Liver (tissue), 9 donors: ENCODE data around the gene TSGA10. TPM values are rescaled to one million over a fixed set of nuclear protein-coding genes. Genes with fewer than 3 reads are reported as not detected.

Experiments used
- DNase-seq: peaks from one replicate; pipeline ENCODE4 v3.0.0-alpha.2; 2017; ENCODE audit warnings: low spot score
- H3K27ac ChIP-seq, 2 donors: one replicate each; pipeline ENCODE4 v1.7.0; 2013; ENCODE audit warnings: inconsistent platforms in 2 of 2, low read length in 2 of 2, control low read depth in 1 of 2, low read depth in 1 of 2, mild to moderate bottlenecking in 1 of 2
- H3K27me3 ChIP-seq, 4 donors: one replicate each; pipeline versions ENCODE4 v1.6.1 to v1.7.0; 2013; ENCODE audit warnings: low read length in 3 of 4, inconsistent platforms in 1 of 4, mild to moderate bottlenecking in 1 of 4, moderate library complexity in 1 of 4; ENCODE audit not compliant: control insufficient read depth in 4 of 4, insufficient read depth in 4 of 4
- H3K36me3 ChIP-seq, 4 donors: one replicate each; pipeline versions ENCODE4 v1.6.1 to v1.7.0; 2013; ENCODE audit warnings: low read length in 3 of 4, mild to moderate bottlenecking in 3 of 4, low read depth in 1 of 4, moderate library complexity in 1 of 4; ENCODE audit not compliant: control insufficient read depth in 4 of 4, insufficient read depth in 3 of 4
- H3K4me1 ChIP-seq, 4 donors: one replicate each; pipeline versions ENCODE4 v1.6.1 to v1.7.0; 2013; ENCODE audit warnings: low read length in 3 of 4, mild to moderate bottlenecking in 3 of 4, moderate library complexity in 1 of 4; ENCODE audit not compliant: control insufficient read depth in 4 of 4, insufficient read depth in 4 of 4
- H3K4me3 ChIP-seq, 3 donors: one replicate each; pipeline versions ENCODE4 v1.6.1 to v1.7.0; 2013; ENCODE audit warnings: low read length in 3 of 3, control low read depth in 1 of 3, low read depth in 1 of 3, mild to moderate bottlenecking in 1 of 3
- H3K9ac ChIP-seq, 2 donors: one replicate each; pipeline ENCODE4 v1.7.0; 2013; ENCODE audit warnings: low read length in 2 of 2, mild to moderate bottlenecking in 2 of 2, moderate library complexity in 2 of 2, control low read depth in 1 of 2, low read depth in 1 of 2
- H3K9me3 ChIP-seq, 4 donors: one replicate each; pipeline versions ENCODE4 v1.6.1 to v1.7.0; 2013; ENCODE audit warnings: low read length in 3 of 4; ENCODE audit not compliant: control insufficient read depth in 4 of 4
- CTCF ChIP-seq: fragments of 150-350 bp; IDR thresholded peaks from 2 replicates; pipeline ENCODE4 v1.5.1; 2017; ENCODE audit warnings: improper control_type of control experiment, low read depth, low read length; ENCODE audit not compliant: missing input control
- EGR1 ChIP-seq, 2 donors: IDR thresholded peaks; 2 replicates each; pipeline ENCODE4 v1.6.1; 2016 to 2018; ENCODE audit warnings: antibody characterized with exemption in 2 of 2, low read depth in 2 of 2
- FOXA1 ChIP-seq: IDR thresholded peaks from 2 replicates; pipeline ENCODE4 v1.6.1; 2016; ENCODE audit warnings: antibody characterized with exemption
- FOXA2 ChIP-seq: IDR thresholded peaks from 2 replicates; pipeline ENCODE4 v1.6.1; 2016; ENCODE audit warnings: antibody characterized with exemption
- HNF4A ChIP-seq, 2 donors: conservative IDR thresholded peaks; 2 replicates each; pipeline ENCODE4 v1.6.1; 2016; ENCODE audit warnings: antibody characterized with exemption in 2 of 2, mild to moderate bottlenecking in 2 of 2
- HNF4G ChIP-seq: IDR thresholded peaks from 2 replicates; pipeline ENCODE4 v1.6.1; 2016; ENCODE audit warnings: antibody characterized with exemption
- JUND ChIP-seq, 2 donors: IDR thresholded peaks; 2 replicates each; pipeline ENCODE4 v1.6.1; 2016; ENCODE audit warnings: antibody characterized with exemption in 2 of 2
- NR2F2 ChIP-seq: IDR thresholded peaks from 2 replicates; pipeline ENCODE4 v1.6.1; 2016; ENCODE audit warnings: antibody characterized with exemption
- RAD21 ChIP-seq, 2 donors: IDR thresholded peaks; 2 replicates each; pipeline ENCODE4 v1.6.1; 2016; ENCODE audit warnings: antibody characterized with exemption in 2 of 2, mild to moderate bottlenecking in 2 of 2
- REST ChIP-seq: IDR thresholded peaks from 2 replicates; pipeline ENCODE4 v1.6.1; 2016; ENCODE audit warnings: antibody characterized with exemption, mild to moderate bottlenecking
- RXRA ChIP-seq, 2 donors: IDR thresholded peaks; 2 replicates each; pipeline ENCODE4 v1.6.1; 2017 to 2018; ENCODE audit warnings: antibody characterized with exemption in 2 of 2, mild to moderate bottlenecking in 1 of 2
- SP1 ChIP-seq: IDR thresholded peaks from 2 replicates; pipeline ENCODE4 v1.6.1; 2018; ENCODE audit warnings: antibody characterized with exemption, mild to moderate bottlenecking
- TAF1 ChIP-seq: conservative IDR thresholded peaks from 2 replicates; pipeline ENCODE4 v1.6.1; 2016; ENCODE audit warnings: antibody characterized with exemption, mild to moderate bottlenecking
- YY1 ChIP-seq: IDR thresholded peaks from 2 replicates; pipeline ENCODE4 v1.6.1; 2016; ENCODE audit warnings: antibody characterized with exemption, mild to moderate bottlenecking
- WGBS: extraction: QIAGEN DNeasy Blood & Tissue Kit; methylation state at CpG from one replicate; pipeline ENCODE4 v1.1.7; 2013; 5-methylcytosine and 5-hydroxymethylcytosine counted together
- polyA plus RNA-seq, 2 donors: library from polyadenylated mRNA; stranded (reverse) in 1 of 2; unstranded in 1 of 2; fragments of 200-250 nt in 1 of 2; fragments of >200 nt in 1 of 2; fragmentation: Nextera tagmentation in 1 of 2; extraction: Ambion mirVana in 1 of 2; gene quantifications; one replicate each; pipeline versions ENCODE4 v1.2.1 to v1.2.3, GENCODE V29; 2013 to 2015
- total RNA-seq, 2 donors: library from RNA; depleted of rRNA; stranded (reverse); fragments of >200 nt; gene quantifications; one replicate each; pipeline ENCODE4 v1.2.3, GENCODE V29; 2014
- TF ChIP-seq, protein P1 (sequence below): IDR thresholded peaks from 2 replicates; pipeline ENCODE4 v1.6.1; 2016; ENCODE audit warnings: antibody characterized with exemption
- TF ChIP-seq, protein P2 (sequence below): IDR thresholded peaks from 2 replicates; pipeline ENCODE4 v1.6.1; 2016; ENCODE audit warnings: antibody characterized with exemption
- TF ChIP-seq, protein P3 (sequence below): IDR thresholded peaks from 2 replicates; pipeline ENCODE4 v1.6.1; 2016; ENCODE audit warnings: antibody characterized with exemption
- donor health status: healthy.
- donor health status: healthy.
- donor health status: healthy.
- donor health status: healthy.
- donor health status: healthy.

TSGA10 gene
- total and polyA plus RNA-seq, 4 donors = 0.93 to 4.4 (median 3.8) TPM

DNA sequence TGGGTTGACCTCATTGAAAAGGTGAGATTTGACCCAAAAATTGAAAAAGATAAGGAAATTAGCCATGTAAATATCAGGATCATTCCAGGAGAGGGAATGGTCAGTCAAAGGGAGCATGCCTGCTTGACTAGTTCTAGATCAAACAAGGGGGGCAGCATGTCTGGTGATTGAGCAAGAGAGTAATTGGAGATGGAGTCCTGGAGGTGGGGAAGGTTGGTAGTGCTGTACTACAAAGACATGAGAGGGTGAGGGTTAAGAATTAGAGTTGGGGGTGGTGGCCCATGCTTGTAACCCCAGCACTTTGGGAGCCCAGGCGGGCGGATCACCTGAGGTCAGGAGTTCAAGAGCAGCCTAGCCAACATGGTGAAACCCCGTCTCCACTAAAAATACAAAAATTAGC lies 28.3 kb upstream of the TSGA10 start:
- no peak overlapping the region for H3K9ac ChIP-seq
- no peak for TF ChIP-seq HNF4G
- TF ChIP-seq, protein P1, sequence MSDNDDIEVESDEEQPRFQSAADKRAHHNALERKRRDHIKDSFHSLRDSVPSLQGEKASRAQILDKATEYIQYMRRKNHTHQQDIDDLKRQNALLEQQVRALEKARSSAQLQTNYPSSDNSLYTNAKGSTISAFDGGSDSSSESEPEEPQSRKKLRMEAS = no peak
- no peak for TF ChIP-seq EGR1 (IDR thresholded peaks at IDR 0.05; ENCODE audit: low read depth in 2 of 2)
- no peak for TF ChIP-seq SP1
- TF ChIP-seq, protein P2, sequence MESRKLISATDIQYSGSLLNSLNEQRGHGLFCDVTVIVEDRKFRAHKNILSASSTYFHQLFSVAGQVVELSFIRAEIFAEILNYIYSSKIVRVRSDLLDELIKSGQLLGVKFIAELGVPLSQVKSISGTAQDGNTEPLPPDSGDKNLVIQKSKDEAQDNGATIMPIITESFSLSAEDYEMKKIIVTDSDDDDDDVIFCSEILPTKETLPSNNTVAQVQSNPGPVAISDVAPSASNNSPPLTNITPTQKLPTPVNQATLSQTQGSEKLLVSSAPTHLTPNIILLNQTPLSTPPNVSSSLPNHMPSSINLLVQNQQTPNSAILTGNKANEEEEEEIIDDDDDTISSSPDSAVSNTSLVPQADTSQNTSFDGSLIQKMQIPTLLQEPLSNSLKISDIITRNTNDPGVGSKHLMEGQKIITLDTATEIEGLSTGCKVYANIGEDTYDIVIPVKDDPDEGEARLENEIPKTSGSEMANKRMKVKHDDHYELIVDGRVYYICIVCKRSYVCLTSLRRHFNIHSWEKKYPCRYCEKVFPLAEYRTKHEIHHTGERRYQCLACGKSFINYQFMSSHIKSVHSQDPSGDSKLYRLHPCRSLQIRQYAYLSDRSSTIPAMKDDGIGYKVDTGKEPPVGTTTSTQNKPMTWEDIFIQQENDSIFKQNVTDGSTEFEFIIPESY = no peak
- no peak for TF ChIP-seq NR2F2
- no peak for TF ChIP-seq FOXA2
- TF ChIP-seq FOXA1 = no peak
- no peak for TF ChIP-seq YY1
- TF ChIP-seq TAF1 = no peak
- TF ChIP-seq, protein P3, sequence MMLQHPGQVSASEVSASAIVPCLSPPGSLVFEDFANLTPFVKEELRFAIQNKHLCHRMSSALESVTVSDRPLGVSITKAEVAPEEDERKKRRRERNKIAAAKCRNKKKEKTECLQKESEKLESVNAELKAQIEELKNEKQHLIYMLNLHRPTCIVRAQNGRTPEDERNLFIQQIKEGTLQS = no peak
- no peak for TF ChIP-seq RAD21 (IDR thresholded peaks at IDR 0.05)
- TF ChIP-seq RXRA (IDR thresholded peaks at IDR 0.05) = no peak
- TF ChIP-seq CTCF = no peak
- TF ChIP-seq HNF4A (conservative IDR thresholded peaks at IDR 0.05) = no peak
- H3K27ac ChIP-seq = no peak overlapping the region
- no peaks in the 10 kb centered on the region for H3K27me3 ChIP-seq
- H3K36me3 ChIP-seq = peaks cover 0 to 5% (median 2%) of the 10 kb centered on the region in 4 donors
- DNase-seq = no peak
- no peak overlapping the region for H3K4me3 ChIP-seq
- no peaks in the 10 kb centered on the region for H3K9me3 ChIP-seq
- H3K4me1 ChIP-seq = peaks cover 6 to 30% (median 16%) of the 10 kb centered on the region in 4 donors
- 96% methylated on average over 3 of the region's 3 CpGs for WGBS

DNA sequence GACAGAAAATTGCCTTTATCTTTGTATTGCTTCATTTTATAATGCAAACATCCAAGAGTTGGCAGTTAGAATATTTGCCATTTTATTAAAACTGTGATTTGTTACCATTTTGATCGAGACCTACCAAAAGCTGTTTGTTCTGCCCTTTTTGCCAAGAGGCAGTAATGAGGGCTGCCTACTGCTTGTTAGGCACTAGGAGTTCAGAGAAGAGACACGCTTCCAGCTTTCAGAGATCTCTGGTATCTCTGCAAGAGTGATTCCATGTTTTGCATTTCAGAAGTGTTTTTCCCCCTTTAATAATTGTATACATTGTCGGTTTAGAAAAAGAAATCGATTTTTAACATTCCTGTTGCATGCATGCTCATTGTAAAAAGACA lies 26.9 kb upstream of the TSGA10 start:
- peak overlapping the region; percentile 62 to 82 for H3K27ac ChIP-seq

More for the DNA sequence above, 26.9 kb upstream of the TSGA10 start:
- Histone ChIP-seq H3K9me3 (no peaks in the 10 kb centered on the region), H3K36me3 (peaks cover 0 to 2% (median 0%) of the 10 kb centered on the region in 4 donors), H3K4me3 (peak overlapping the region; percentile 75 to 82 (median 82)), H3K9ac (peak overlapping the region; percentile 42 to 86), H3K27me3 (no peaks in the 10 kb centered on the region), H3K4me1 (peaks cover 6 to 30% (median 16%) of the 10 kb centered on the region in 4 donors)
- TF ChIP-seq HNF4G (no peak), HNF4A (conservative IDR thresholded peaks at IDR 0.05) (no peak), CTCF (no peak), JUND (IDR thresholded peaks at IDR 0.05) (no peak), RAD21 (IDR thresholded peaks at IDR 0.05) (no peak), REST (no peak), FOXA2 (no peak)
- TF ChIP-seq, protein P3 = no peak
- TF ChIP-seq, protein P1 = no peak
- no peak for DNase-seq
- WGBS = 3% methylated on average over 4 of the region's 4 CpGs
